ENCODE results near the gene BECN2. TPM values are rescaled to one million over a fixed set of nuclear protein-coding genes. Genes with fewer than 3 reads are reported as not detected.

Gene BECN2
- total RNA-seq, 1 experiment from 2014 or later: not detected

DNA sequence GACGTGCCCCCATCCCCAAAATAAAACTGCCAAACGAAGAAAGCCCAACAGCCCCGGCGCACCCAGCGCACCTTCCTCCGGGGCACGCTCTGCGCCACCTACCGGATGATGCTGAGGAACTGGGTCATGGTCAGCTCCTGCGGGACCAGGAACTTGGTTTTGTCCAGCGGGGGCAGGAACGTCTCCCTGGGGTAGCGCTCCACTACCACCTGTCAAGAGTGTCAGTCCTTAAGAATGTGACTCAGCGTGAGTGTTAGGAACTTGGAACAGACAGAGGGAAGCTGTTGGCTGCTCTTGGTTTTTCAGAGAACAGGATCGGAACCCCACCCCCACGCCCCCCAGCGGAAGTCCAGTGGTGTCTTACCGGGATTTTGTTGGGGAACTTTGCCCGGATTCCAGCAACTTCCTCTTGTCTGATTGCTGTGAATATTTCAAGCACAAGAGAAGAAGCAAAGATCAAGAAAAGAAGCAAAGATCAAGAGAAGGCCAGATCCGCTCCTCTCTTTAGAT, 40.9 kb downstream of the BECN2 start:
- H2AFZ ChIP-seq (ENCODE audit: low read length): peak overlapping the region; percentile 96
- no peak overlapping the region for H3K27ac ChIP-seq (ENCODE audit: insufficient read length, low read depth, low read length)
- H3K56ac ChIP-seq (ENCODE audit: insufficient read length, low read depth, low read length): no peak overlapping the region

More for the DNA sequence above, 40.9 kb downstream of the BECN2 start:
- Histone ChIP-seq H2BK5ac (ENCODE audit: insufficient read length, low read length) (no peak overlapping the region), H3K18ac (ENCODE audit: insufficient read length, low read depth, low read length) (no peak overlapping the region), H3K9ac (ENCODE audit: extremely low read depth, insufficient read length, low read length) (no peak overlapping the region), H3K9me3 (ENCODE audit: control insufficient read depth, low read depth, low read length) (no peaks in the 10 kb centered on the region), H3K23ac (ENCODE audit: insufficient read length, low read depth, low read length) (no peak overlapping the region), H3T11ph (ENCODE audit: low read length) (no peak overlapping the region), H3K79me1 (ENCODE audit: insufficient read depth, low read depth, low read length, poor library complexity, severe bottlenecking) (no peaks in the 10 kb centered on the region), H2AK5ac (ENCODE audit: insufficient read length, low read length) (no peak overlapping the region), H4K91ac (ENCODE audit: insufficient read length, low read depth, low read length) (no peak overlapping the region), H2BK20ac (ENCODE audit: low read depth, low read length, poor library complexity, severe bottlenecking) (no peak overlapping the region), H2BK12ac (ENCODE audit: insufficient read length, low read depth, low read length) (no peak overlapping the region), H3K4me1 (ENCODE audit: insufficient read depth, low read length) (peaks cover 4% of the 10 kb centered on the region; the same call in 1 of the 2 replicates), H4K8ac (replicated peaks; ENCODE audit: insufficient read length, low read depth, low read length) (no peak overlapping the region), H2BK15ac (ENCODE audit: low read depth, low read length) (no peak overlapping the region), H3K4me2 (ENCODE audit: insufficient read depth, insufficient read length, low read length) (peak overlapping the region; percentile 80), H4K20me1 (ENCODE audit: control insufficient read depth, insufficient read depth, insufficient read length) (no peaks in the 10 kb centered on the region), H3K4ac (ENCODE audit: low read depth, low read length) (no peak overlapping the region), H2BK120ac (ENCODE audit: low read depth, low read length, poor library complexity, severe bottlenecking) (no peak overlapping the region), H3K27me3 (ENCODE audit: insufficient read depth, low read length) (no peaks in the 10 kb centered on the region), H3K79me2 (ENCODE audit: insufficient read depth, low read length) (no peaks in the 10 kb centered on the region), H3K23me2 (ENCODE audit: insufficient read length, low read depth, low read length, poor library complexity, severe bottlenecking) (peaks cover 5% of the 10 kb centered on the region), H3K14ac (ENCODE audit: insufficient read depth, low read length) (no peak overlapping the region), H4K5ac (ENCODE audit: insufficient read length, low read depth, low read length) (no peak overlapping the region)
- Mint-ChIP-seq H3K36me3 (ENCODE audit: insufficient read depth in 1 of 3, low read depth in 3 of 3) (no peaks in the 10 kb centered on the region), H3K27ac (peak overlapping the region in 2 of 3 experiments; percentile 45 to 65; a peak in 2 of 7 replicates), H3K9me3 (no peaks in the 10 kb centered on the region), H3K4me1 (peaks cover 12 to 29% of the 10 kb centered on the region in 2 experiments), H3K27me3 (ENCODE audit: low read depth) (peaks cover 4% of the 10 kb centered on the region; the same call in 1 of the 2 replicates), H3K4me3 (peak overlapping the region; percentile 68 to 81)
- TF ChIP-seq, protein P1, sequence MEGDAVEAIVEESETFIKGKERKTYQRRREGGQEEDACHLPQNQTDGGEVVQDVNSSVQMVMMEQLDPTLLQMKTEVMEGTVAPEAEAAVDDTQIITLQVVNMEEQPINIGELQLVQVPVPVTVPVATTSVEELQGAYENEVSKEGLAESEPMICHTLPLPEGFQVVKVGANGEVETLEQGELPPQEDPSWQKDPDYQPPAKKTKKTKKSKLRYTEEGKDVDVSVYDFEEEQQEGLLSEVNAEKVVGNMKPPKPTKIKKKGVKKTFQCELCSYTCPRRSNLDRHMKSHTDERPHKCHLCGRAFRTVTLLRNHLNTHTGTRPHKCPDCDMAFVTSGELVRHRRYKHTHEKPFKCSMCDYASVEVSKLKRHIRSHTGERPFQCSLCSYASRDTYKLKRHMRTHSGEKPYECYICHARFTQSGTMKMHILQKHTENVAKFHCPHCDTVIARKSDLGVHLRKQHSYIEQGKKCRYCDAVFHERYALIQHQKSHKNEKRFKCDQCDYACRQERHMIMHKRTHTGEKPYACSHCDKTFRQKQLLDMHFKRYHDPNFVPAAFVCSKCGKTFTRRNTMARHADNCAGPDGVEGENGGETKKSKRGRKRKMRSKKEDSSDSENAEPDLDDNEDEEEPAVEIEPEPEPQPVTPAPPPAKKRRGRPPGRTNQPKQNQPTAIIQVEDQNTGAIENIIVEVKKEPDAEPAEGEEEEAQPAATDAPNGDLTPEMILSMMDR (conservative IDR thresholded peaks at IDR 0.05): peak; percentile 94
- no CpG with 5 or more reads among the region's 20 CpGs for WGBS (ENCODE audit: extremely low coverage, insufficient read length, low lambda C conversion rate)
- peak; percentile 82 for DNase-seq

Measured in H9 (cell line).